GM10248 (cell line): ENCODE measurements around the gene KAT6B.
A peak's percentile ranks its signal among the peaks of the same experiment; 100 is the strongest.

ENCODE experiments used
- CTCF ChIA-PET: fragments of 300-600 bp; sonication (Branson Sonifier 250); formaldehyde crosslinking; extraction: SDS; loops from one replicate; lab custom pipeline; 2021; ENCODE audit warnings: antibody characterized with exemption; lab: Yijun Ruan, JAX
- POLR2A ChIA-PET: fragments of 350-650 bp; sonication (Branson Sonifier 250); formaldehyde crosslinking; extraction: SDS; loops from one replicate; lab custom pipeline; 2020; ENCODE audit warnings: antibody characterized with exemption; lab: Yijun Ruan, JAX
- DNase-seq: peaks from one replicate; pipeline ENCODE4 v3.0.0; 2012; ENCODE audit errors: extremely low spot score
- TF ChIP-seq, protein P1 (sequence below): IDR thresholded peaks from 2 replicates; pipeline ENCODE4 v1.5.1; 2012; ENCODE audit warnings: mild to moderate bottlenecking, low read depth; ENCODE audit errors: extremely low read depth, missing control alignments, control extremely low read depth

The KAT6B gene

GRCh38 chr10:74896788-74897527, 70.6 kb downstream of the KAT6B start:
- ChIA-PET CTCF (interaction anchor here (0.7 to 1.4 kb wide), 4 partner anchors 7 to 79 kb away, joined by 3 to 5 read pairs (median 4); no protein-coding TSS in a partner anchor), POLR2A (no interaction called here)
- TF ChIP-seq, protein P1, sequence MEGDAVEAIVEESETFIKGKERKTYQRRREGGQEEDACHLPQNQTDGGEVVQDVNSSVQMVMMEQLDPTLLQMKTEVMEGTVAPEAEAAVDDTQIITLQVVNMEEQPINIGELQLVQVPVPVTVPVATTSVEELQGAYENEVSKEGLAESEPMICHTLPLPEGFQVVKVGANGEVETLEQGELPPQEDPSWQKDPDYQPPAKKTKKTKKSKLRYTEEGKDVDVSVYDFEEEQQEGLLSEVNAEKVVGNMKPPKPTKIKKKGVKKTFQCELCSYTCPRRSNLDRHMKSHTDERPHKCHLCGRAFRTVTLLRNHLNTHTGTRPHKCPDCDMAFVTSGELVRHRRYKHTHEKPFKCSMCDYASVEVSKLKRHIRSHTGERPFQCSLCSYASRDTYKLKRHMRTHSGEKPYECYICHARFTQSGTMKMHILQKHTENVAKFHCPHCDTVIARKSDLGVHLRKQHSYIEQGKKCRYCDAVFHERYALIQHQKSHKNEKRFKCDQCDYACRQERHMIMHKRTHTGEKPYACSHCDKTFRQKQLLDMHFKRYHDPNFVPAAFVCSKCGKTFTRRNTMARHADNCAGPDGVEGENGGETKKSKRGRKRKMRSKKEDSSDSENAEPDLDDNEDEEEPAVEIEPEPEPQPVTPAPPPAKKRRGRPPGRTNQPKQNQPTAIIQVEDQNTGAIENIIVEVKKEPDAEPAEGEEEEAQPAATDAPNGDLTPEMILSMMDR, result no peak
- DNase-seq, result no peak

DNA sequence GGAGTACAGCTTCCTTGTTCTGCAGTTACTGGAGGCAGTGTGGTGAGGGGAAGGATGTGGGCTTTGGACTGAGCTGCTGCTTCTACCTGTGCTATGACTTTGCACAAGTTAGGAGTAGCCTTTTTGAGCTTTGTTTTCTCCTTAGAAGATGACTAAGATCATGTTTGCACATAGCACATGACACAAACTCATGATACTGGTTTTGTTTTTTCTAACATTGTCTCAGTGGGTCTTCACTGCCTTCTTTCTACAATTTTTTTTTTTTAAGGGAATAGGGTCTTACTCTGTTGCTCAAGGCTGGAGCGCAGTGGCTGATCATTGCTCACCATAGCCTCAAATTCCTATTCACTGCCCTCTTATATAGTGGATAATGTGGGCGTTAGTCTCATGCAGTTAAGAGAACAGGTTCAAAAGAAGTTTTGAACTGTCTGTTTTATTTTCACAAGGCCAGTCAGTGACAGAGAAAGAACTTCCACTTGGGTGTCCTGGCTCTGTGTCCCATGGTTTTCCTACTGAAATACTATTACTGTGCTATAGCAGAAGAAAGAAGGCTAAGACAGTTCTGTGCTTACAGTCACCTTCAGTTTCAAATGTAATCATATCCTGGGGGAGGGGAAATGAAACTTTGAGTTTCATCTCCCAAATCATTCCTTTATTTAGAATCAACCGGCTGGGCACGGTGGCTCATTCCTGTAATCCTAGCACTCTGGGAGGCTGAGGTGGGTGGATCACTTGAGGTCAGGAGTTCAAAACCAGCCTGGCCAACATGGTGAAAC, 72.0 kb downstream of the KAT6B start:
- DNase-seq, result peak; percentile 23
- ChIA-PET CTCF (interaction anchor here (0.7 to 1.4 kb wide), 4 partner anchors 9 to 72 kb away, joined by 3 to 5 read pairs (median 4); partner anchors contain the start of gene KAT6B), POLR2A (no interaction called here)
- TF ChIP-seq, protein P1, result no peak

DNA sequence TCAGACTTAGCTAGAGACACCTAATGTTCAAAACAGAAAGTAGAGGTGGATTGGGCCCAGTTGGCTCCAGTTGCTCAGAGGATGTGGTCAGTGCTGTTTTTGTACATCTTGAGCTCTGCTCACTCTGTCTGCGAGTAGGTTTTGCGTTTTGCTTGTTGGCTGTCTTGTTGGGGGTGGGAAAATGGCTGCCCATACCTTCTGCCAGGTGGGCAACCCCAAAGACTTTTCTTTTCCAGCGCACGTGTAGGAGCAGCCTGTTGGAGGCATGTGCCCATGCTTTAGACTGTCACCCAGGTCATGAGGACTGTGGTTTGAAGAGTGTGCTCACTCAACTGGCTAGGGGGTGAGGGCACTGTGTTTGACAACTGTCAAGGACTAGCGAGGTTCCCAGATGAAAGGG, 73.9 kb downstream of the KAT6B start:
- ChIA-PET CTCF (interaction anchor here (1.0 to 6.1 kb wide), 4 partner anchors 8 to 86 kb away, joined by 3 to 46 read pairs (median 4); no protein-coding TSS in a partner anchor), POLR2A (no interaction called here)
- TF ChIP-seq, protein P1, result no peak
- peak; percentile 38 for DNase-seq

GRCh38 chr10:74901301-74901700, 74.9 kb downstream of the KAT6B start:
- POLR2A ChIA-PET, result no interaction called here

DNA sequence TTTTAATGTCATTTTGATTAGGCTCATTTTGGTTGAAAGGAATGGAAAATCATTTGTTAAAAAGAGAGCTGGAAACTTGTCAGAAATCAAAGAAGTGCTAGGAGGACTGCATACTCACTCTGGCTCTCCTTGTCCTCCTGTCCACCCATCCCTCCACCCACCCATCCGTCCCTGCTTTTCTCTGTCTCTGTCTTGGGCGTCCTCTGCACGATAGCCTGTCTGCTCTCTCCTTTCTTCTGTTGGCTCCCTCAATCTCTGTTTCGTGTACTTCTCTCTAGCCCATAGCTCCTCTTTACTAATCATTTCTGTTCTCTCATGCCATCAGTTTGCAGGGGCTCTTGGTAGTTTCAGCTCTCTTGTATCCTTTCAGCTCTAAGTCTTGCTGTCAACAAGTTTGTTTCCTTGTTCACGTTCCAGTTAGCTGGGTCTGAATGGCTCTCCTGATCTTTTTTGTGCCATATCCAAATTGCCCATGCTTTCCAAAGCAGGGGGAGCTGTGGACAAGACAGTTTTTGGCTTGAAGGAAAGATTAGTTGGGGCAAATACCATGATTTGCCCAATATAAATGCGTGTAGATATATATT, 75.6 kb downstream of the KAT6B start:
- no peak for DNase-seq
- CTCF ChIA-PET, result interaction anchor here (1.0 to 6.1 kb wide), 5 partner anchors 10 to 84 kb away, joined by 3 to 46 read pairs (median 4); no protein-coding TSS in a partner anchor
- TF ChIP-seq, protein P1, result no peak
- POLR2A ChIA-PET, result no interaction called here

More at GRCh38 chr10:74901301-74901700, 74.9 kb downstream of the KAT6B start:
- TF ChIP-seq, protein P1, result no peak
- CTCF ChIA-PET, result interaction anchor here (1.4 to 6.1 kb wide), 3 partner anchors 13 to 85 kb away, joined by 3 to 46 read pairs (median 4); no protein-coding TSS in a partner anchor
- no peak for DNase-seq

- CTCF ChIA-PET, result interaction anchor here (0.5 to 6.1 kb wide), 6 partner anchors 8 to 37 kb away, joined by 3 to 46 read pairs (median 8); no protein-coding TSS in a partner anchor
- DNase-seq, result no peak
- POLR2A ChIA-PET, result no interaction called here
- TF ChIP-seq, protein P1, result no peak
Observed at GRCh38 chr10:74903491-74903890, 77.1 kb downstream of the KAT6B start.
